GM03348 (cell line): ENCODE measurements around the gene CACFD1.

Source experiments
- DNase-seq: peaks from one replicate; pipeline ENCODE4 v3.0.0; 2012; ENCODE audit warnings: low spot score

Gene CACFD1

GRCh38 chr9:133459476-133460404, at the start of gene CACFD1:
CACFD1 (plus strand) TSS chr9:133459978; CDS start chr9:133460067, 89 bp downstream.
- DNase-seq, result peak; percentile 98

GRCh38 chr9:133415170-133415569, 44.6 kb upstream of the CACFD1 start:
- no peak for DNase-seq

- peak; percentile 92 for DNase-seq
These were observed 42.0 kb upstream of the CACFD1 start, which contains the start of gene REXO4 for GRCh38 chr9:133417541-133418461. REXO4 (minus strand) TSS chr9:133418010; CDS start chr9:133417844, 166 bp downstream.

GRCh38 chr9:133419005-133419404, 40.8 kb upstream of the CACFD1 start:
- DNase-seq, result no peak

GRCh38 chr9:133420392-133420827, 39.4 kb upstream of the CACFD1 start:
- no peak for DNase-seq

- DNase-seq, result no peak
These were observed 37.9 kb upstream of the CACFD1 start, which contains the start of gene ADAMTS13 for GRCh38 chr9:133421615-133422542. ADAMTS13 (plus strand) TSS chr9:133422367; CDS start chr9:133422444, 77 bp downstream.

- DNase-seq, result no peak
These were observed 36.6 kb upstream of the CACFD1 start for GRCh38 chr9:133423216-133423615.

GRCh38 chr9:133424187-133424586, 35.6 kb upstream of the CACFD1 start:
- DNase-seq, result no peak

- DNase-seq, result no peak
These were observed 34.6 kb upstream of the CACFD1 start for GRCh38 chr9:133425049-133425632.

GRCh38 chr9:133426011-133426410, 33.8 kb upstream of the CACFD1 start:
- no peak for DNase-seq

GRCh38 chr9:133427658-133428348, 32.0 kb upstream of the CACFD1 start:
- no peak for DNase-seq

GRCh38 chr9:133428617-133429101, 31.1 kb upstream of the CACFD1 start:
- DNase-seq, result no peak

GRCh38 chr9:133429214-133429613, 30.6 kb upstream of the CACFD1 start:
- no peak for DNase-seq

- peak; percentile 56 for DNase-seq
These were observed 30.1 kb upstream of the CACFD1 start for GRCh38 chr9:133429641-133430161.

- no peak for DNase-seq
These were observed 29.5 kb upstream of the CACFD1 start for GRCh38 chr9:133430244-133430643.

GRCh38 chr9:133433351-133433843, 26.4 kb upstream of the CACFD1 start:
- no peak for DNase-seq

- DNase-seq, result no peak
These were observed 23.1 kb upstream of the CACFD1 start for GRCh38 chr9:133436681-133437080.

GRCh38 chr9:133437753-133438531, 21.8 kb upstream of the CACFD1 start:
- DNase-seq, result no peak

- DNase-seq, result no peak
These were observed 20.4 kb upstream of the CACFD1 start for GRCh38 chr9:133439337-133439736.
